Body of pancreas (tissue), 4 donors: ENCODE results near the gene TPD52L2.

ENCODE experiments used
- CTCF ChIP-seq, 7 experiments: fragments of 450-650 bp in 4 of 7; fragments of 200-600 bp in 3 of 7; sonication (generic) in 3 of 7; IDR thresholded peaks; one replicate each; pipeline ENCODE4 v1.5.1; 2016 to 2019; ENCODE audit warnings: antibody characterized with exemption in 7 of 7
- POLR2A ChIP-seq, 3 donors: fragments of 450-650 bp; IDR thresholded peaks; one replicate each; pipeline ENCODE4 v1.6.1; 2016; ENCODE audit warnings: antibody characterized with exemption in 3 of 3, mild to moderate bottlenecking in 2 of 3

- TF ChIP-seq CTCF (IDR thresholded peaks at IDR 0.05) (no peak), POLR2A (IDR thresholded peaks at IDR 0.05) (no peak)
Measured at GRCh38 chr20:63933646-63934045, 68.6 kb downstream of the TPD52L2 start.
